Right atrium auricular region (tissue), 2 donors: Measurements from ENCODE around the gene UBE2QL1. TPM values are rescaled to one million over a fixed set of nuclear protein-coding genes. Genes with fewer than 3 reads are reported as not detected.
"Not testable (repeated sequence)": the region's sequence is repeated elsewhere in the genome, so short reads cannot be mapped to it uniquely, and the experiment has no call there.

ENCODE experiments used
- DNase-seq: peaks from one replicate; pipeline ENCODE4 v3.0.0-alpha.2; 2019; ENCODE audit warnings: low spot score
- H3K27ac ChIP-seq, 2 donors: fragments of 200-600 bp; sonication (generic); 1 replicate in 1 of 2; 2 replicates in 1 of 2; pipeline ENCODE4 v1.5.1; 2016 to 2019
- H3K27me3 ChIP-seq, 2 donors: fragments of 200-600 bp; sonication (generic); one replicate each; pipeline versions ENCODE4 v1.5.1 to v1.6.0; 2017 to 2019
- H3K36me3 ChIP-seq: fragments of 200-600 bp; sonication (generic); one replicate; pipeline ENCODE4 v1.5.1; 2016
- H3K4me1 ChIP-seq, 2 donors: fragments of 200-600 bp; sonication (generic); one replicate each; pipeline versions ENCODE4 v1.5.1 to v1.6.0; 2017 to 2019
- H3K4me3 ChIP-seq, 2 donors: fragments of 200-600 bp; sonication (generic); 1 replicate in 1 of 2; 2 replicates in 1 of 2; pipeline ENCODE4 v1.5.1; 2017 to 2019; ENCODE audit warnings: mild to moderate bottlenecking in 1 of 2, moderate library complexity in 1 of 2
- H3K9me3 ChIP-seq, 2 donors: fragments of 200-600 bp; sonication (generic); one replicate each; pipeline ENCODE4 v1.5.1; 2019
- CTCF ChIP-seq, 2 donors: fragments of 200-600 bp; sonication (generic); IDR thresholded peaks; one replicate each; pipeline ENCODE4 v1.5.1; 2019; ENCODE audit warnings: antibody characterized with exemption in 2 of 2
- total RNA-seq, 2 donors: library from RNA; depleted of rRNA; stranded (reverse); fragments of >200 nt; gene quantifications; one replicate each; pipeline ENCODE4 v1.1.0, GENCODE V29; 2016

Gene UBE2QL1
- total RNA-seq, 2 donors from 2014 or later, result 9.1 to 10.8 TPM

- Histone ChIP-seq H3K4me3 (no peak overlapping the region), H3K4me1 (no peaks in the 10 kb centered on the region), H3K27ac (no peak overlapping the region), H3K27me3 (no peaks in the 10 kb centered on the region), H3K9me3 (no peaks in the 10 kb centered on the region), H3K36me3 (no peaks in the 10 kb centered on the region)
- TF ChIP-seq CTCF (IDR thresholded peaks at IDR 0.05), result no peak
- DNase-seq, result no peak
Measured at GRCh38 chr5:6508931-6509330, 60.3 kb downstream of the UBE2QL1 start.

- Histone ChIP-seq H3K4me3 (no peak overlapping the region), H3K27ac (no peak overlapping the region), H3K36me3 (no peaks in the 10 kb centered on the region), H3K9me3 (no peaks in the 10 kb centered on the region), H3K27me3 (no peaks in the 10 kb centered on the region), H3K4me1 (no peaks in the 10 kb centered on the region)
- DNase-seq, result no peak
- no peak for TF ChIP-seq CTCF (IDR thresholded peaks at IDR 0.05)
Measured at GRCh38 chr5:6510132-6510531, 61.5 kb downstream of the UBE2QL1 start.

GRCh38 chr5:6510973-6511372 lies 62.3 kb downstream of the UBE2QL1 start:
- H3K9me3 ChIP-seq, result no peaks in the 10 kb centered on the region
- no peak overlapping the region for H3K4me3 ChIP-seq
- no peak for TF ChIP-seq CTCF (IDR thresholded peaks at IDR 0.05)

GRCh38 chr5:6515812-6516211 lies 67.2 kb downstream of the UBE2QL1 start:
- H3K9me3 ChIP-seq, H3K27me3 ChIP-seq, H3K36me3 ChIP-seq, H3K27ac ChIP-seq, H3K4me3 ChIP-seq, H3K4me1 ChIP-seq, DNase-seq: not testable (repeated sequence)

More at GRCh38 chr5:6510973-6511372, 62.3 kb downstream of the UBE2QL1 start:
- Histone ChIP-seq H3K4me1 (no peaks in the 10 kb centered on the region), H3K36me3 (no peaks in the 10 kb centered on the region), H3K27ac (no peak overlapping the region), H3K27me3 (no peaks in the 10 kb centered on the region)
- DNase-seq, result no peak

GRCh38 chr5:6516823-6517222 lies 68.2 kb downstream of the UBE2QL1 start:
- H3K27ac ChIP-seq, result no peak overlapping the region
- no peak for TF ChIP-seq CTCF (IDR thresholded peaks at IDR 0.05)
- DNase-seq, result no peak
- no peaks in the 10 kb centered on the region for H3K9me3 ChIP-seq
- H3K4me3 ChIP-seq, result no peak overlapping the region
- no peaks in the 10 kb centered on the region for H3K27me3 ChIP-seq
- H3K4me1 ChIP-seq, result no peaks in the 10 kb centered on the region
- no peaks in the 10 kb centered on the region for H3K36me3 ChIP-seq

- H3K27me3 ChIP-seq, result no peaks in the 10 kb centered on the region
- no peaks in the 10 kb centered on the region for H3K9me3 ChIP-seq
- H3K36me3 ChIP-seq, result no peaks in the 10 kb centered on the region
- DNase-seq, result no peak
- no peak overlapping the region for H3K27ac ChIP-seq
- no peaks in the 10 kb centered on the region for H3K4me1 ChIP-seq
- H3K4me3 ChIP-seq, result no peak overlapping the region
- TF ChIP-seq CTCF (IDR thresholded peaks at IDR 0.05), result no peak
Measured at GRCh38 chr5:6517510-6517909, 68.9 kb downstream of the UBE2QL1 start.
